Right lung (tissue), 5 donors: ENCODE measurements around the gene MOB3B. TPM values are rescaled to one million over a fixed set of nuclear protein-coding genes. Genes with fewer than 3 reads are reported as not detected.
A peak's percentile ranks its signal among the peaks of the same experiment; 100 is the strongest.

Source experiments
- DNase-seq, 2 donors: peaks; one replicate each; pipeline ENCODE4 v3.0.0-alpha.2; 2013
- polyA plus RNA-seq, 5 donors: library from polyadenylated mRNA; unstranded; fragments of 120-200 nt; gene quantifications; one replicate each; pipeline versions ENCODE4 v1.2.1 to v1.2.3, GENCODE V29; 2013; ENCODE audit warnings: inconsistent platforms in 1 of 5, low replicate concordance in 1 of 5; ENCODE audit not compliant: insufficient read length in 5 of 5, insufficient read depth in 1 of 5

MOB3B gene
- polyA plus RNA-seq, 5 donors, result 13.2 to 19.1 (median 15.8) TPM

DNA sequence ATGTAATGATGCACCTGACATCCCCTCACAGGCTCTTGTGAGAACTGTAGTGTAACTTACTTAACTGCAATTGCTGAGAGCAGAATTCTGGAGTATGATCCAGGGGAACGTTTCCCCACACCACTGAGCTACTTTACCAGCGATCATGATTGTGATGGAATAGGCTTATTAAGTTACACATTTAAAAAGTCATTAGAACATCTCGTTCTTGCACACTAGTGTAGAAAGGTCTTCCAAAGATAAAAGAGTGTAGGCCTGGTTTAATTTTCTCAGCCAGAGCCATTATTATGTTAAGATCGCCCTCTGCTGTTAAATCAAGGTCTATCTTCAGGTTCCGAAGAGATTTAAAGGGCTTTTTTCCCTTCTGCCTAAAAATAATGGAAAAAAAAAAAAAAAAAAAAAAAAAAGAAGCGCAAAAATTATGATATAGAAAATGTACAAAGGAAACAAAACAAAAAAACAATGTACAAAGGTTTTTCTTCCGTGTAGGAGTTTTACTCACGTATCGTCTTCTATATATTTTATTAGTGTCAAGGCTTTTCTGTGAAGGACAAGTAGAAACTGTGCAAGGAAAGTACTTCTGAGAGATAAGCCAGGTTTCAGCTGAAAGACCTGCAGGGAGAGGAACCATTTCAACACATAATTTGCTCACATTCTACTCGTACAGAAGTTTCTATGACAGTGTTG is 18.6 kb upstream of the MOB3B start:
- peak in 1 of 2 donors; percentile 57 for DNase-seq

DNA sequence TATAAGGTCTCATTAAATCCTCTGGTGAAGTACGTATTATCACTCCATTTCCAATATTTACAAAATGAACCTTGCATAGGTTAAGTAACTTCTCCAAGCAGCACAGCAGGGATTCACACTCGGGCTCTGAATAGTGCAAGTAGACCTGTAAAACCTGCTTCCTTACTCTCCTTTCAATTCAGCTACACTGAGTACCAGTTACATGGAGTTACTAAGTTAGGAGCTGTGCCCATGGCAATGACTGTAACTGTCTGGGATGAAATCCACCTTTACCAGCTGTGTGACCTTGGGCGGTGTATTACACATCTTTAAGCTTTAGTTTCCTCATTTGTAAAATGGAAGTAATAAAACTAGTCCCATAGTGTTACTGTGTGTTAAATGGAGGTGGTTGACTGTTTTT is 15.9 kb upstream of the MOB3B start:
- DNase-seq, result no peak

DNA sequence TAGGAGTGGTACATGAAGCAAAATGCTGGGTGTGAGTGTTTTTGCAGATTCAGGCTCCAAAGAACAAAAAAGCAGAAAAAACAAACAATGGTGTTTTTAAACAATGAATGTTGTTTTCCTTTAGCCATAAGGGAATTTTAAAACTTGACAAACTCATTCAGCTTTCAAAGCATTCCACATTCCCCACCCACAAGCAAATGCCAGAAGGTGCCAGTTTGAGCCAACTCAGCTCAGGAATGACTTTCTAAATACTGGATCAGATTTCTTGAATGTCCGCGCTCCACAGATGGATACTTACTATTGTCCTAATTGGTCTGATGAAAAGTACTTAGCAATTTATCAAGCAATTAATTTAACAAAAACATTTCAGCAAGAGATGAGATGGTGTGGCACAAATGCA is 12.9 kb upstream of the MOB3B start:
- no peak for DNase-seq

DNA sequence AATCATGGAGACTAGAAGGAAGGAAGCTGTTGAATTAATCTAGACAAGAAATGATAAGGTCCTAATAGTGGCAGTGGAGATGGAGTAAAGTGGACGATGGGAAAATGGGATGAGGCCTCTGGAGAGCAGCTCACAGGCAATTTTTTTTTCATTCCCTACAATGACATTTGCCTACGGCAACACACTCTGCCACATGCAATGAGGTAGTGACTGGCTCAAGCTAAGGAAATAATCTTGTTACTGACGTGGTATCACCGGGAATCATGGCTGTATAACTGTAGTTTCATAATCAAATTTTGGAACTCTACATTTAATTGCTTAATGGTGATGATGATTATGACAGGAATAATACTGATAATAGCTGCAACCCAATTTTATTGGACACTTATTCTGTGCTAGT is 12.1 kb upstream of the MOB3B start:
- no peak for DNase-seq

DNA sequence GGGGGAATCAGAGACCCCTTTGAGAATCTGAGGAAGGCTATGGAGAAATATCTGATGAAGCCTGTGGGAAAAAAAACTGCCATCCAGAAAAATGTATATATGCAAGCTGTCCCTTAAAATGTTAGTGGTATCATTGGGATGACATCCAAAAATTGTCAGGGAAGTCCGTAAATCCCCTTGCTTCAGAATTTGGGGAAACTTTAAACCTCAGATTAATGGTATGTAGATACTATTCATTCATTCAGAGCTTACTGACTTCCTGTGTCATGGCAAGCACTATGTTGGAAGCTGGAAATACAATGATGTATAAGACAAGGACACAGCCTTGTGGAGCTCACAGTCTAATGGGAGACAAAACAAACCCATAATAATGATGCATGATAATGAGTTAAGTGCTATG is 10.9 kb upstream of the MOB3B start:
- DNase-seq, result no peak

DNA sequence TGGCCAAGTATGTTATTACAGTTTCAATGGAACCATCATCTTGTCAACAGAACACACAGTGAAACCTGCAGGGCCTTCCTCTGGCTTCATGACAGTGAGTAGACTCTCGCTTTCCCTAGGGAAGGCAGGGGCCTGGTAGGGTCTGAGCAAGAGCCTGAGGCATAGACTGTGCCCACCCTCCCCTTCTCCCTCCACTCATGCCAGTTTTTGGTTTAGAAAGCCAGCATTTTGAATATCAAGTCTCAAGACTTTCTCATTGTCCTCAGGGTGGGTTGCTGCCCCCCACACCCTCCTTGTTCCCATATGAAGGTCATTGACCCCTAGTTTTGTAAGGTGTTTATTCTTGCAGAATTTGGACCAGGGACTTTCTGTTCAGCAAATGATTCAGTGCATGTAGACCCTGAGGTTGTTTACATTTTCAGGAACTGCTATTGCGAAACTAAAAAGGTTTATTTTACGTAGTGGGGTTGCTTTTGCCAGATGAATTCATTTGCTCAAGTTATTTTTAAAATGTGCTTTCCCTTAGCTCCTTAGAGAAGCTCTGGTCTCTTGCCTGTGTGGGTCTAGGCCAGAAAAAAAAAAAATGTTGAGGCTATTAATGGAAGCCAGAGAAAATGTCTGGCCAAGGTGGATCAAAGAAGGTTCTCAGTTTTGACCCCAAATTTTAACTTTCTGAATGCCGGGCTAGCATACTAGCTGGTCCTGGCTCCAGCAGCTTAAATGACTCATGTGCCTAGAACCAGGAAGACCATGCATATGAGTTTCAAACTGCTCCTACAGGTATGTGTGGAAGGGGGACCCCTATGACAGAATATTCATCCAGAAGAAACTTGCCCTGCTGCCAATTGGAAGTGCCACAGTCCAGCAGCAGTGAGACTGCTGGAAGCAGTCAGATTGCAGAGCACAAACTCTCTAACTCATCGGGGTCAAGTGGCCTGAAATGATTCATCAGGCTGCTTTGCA is 10.1 kb upstream of the MOB3B start:
- DNase-seq, result peak in 1 of 2 donors; percentile 23

DNA sequence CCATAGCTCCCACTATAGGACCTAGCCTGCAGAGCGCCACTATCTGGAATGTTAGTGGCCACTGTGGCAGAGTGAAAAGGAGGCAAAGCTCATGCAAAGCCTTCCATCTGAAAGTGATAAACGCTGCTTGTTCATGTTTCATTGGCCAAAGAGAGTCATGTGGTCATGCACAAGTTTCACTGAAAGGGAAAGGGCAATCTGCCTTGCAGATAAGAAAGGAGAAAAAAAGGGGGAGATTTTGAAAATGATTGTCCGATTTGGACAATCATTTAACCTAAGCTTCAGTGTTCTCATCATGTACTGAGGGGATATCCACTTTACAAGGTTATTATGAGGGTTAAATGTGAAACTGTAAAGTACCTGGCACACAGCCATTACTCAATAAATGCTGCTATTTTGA is 9.0 kb upstream of the MOB3B start:
- no peak for DNase-seq

DNA sequence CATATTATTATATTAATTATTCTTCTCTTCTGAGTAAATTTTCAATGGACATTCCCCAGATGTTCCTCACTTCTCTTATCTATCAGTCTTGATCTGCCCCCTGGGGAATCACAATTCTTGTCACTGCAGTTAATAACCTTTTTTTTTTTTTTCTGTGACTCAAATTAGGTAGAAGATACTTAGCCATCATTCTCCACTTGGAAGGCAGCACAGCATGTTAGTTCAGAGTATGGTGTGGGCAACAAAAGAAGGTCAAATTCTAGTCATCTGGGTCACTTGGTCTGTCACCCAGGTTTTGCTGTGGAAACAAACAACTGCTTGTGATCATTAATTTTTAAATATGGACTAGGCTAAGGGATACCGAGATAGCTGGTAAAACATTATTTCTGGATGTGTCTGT is 8.1 kb upstream of the MOB3B start:
- DNase-seq, result no peak

DNA sequence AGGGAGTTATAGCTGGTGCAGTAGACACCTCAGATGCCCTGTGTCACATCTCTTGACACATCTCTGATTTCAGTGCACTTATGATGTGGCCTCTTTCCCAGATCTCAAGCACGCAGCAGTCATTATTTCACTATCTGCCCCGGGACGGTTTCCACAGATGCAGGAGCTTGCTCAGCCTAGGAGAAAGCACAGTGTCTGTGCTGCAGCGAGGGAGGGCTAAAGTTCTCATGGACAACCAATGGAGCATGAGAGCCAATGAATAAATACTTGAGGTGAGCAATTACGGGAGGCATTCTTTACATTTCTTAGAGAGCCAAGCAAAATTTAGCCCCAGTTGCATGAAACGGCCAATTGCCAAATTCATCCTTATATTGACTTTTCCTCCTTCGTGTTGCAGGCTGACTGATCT is 7.4 kb upstream of the MOB3B start:
- no peak for DNase-seq

DNA sequence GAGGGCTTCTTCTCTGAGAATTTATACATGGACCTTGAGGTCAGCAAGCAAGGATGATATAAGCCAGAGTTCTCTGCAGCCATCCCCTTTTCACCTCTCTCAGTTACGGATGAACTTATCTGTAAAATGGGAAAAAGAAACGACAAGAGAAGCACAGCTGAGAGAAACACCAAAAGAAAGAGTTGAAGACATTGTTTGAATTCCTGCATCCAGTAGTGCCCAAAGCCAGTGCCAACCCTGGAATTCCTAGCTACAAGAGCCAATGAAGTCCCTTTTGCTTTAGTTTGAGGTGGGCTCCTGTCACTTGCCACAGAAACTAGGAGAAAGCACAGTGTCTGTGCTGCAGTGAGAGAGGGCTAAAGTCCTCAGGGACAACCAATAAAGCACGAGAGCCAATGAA is 6.6 kb upstream of the MOB3B start:
- DNase-seq, result no peak

DNA sequence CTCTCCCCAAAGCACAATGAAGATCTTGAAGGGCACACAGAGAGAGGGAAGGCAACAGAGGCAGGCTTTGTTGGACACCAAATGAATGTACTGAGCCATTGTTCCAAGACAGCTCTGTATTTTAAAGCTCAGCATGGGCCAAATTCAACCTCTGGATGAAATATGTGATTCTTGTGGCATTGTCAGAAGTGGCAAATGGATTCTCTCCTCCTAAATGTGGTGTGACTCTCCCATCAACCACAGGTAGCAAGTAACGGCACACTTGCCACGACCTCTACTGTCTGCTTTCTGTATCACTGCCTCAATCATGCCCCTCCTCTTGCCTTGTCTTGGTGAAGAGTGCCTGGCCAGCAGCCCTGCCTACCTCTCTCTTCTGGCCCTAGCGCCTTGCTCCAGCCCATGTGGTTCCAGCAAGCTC is 6.1 kb upstream of the MOB3B start:
- no peak for DNase-seq

DNA sequence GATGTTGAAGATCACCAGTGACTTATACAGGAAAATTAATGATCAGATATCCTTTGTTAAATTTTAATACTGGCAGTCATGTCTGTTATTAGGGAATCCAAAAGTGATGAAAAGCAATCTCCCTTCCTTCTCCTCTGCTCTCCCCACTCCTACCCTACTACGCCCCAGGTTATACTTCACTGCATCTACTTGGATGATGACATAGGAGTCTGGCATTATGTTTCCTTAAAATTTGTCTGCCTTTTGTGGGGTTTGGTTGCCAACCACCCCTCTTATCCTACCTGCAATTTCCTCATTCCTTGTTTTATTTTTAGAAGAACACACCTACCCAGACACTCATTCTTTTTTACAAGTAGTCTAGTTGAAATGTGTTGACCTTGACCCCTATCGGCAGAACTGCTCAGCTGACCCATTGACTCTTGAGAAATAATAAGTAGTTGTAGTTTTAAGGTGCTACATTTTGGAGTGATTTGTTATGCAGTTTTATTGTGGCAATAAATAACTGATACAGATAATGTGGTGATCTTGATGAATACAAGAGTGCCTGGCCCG is 5.1 kb upstream of the MOB3B start:
- no peak for DNase-seq

DNA sequence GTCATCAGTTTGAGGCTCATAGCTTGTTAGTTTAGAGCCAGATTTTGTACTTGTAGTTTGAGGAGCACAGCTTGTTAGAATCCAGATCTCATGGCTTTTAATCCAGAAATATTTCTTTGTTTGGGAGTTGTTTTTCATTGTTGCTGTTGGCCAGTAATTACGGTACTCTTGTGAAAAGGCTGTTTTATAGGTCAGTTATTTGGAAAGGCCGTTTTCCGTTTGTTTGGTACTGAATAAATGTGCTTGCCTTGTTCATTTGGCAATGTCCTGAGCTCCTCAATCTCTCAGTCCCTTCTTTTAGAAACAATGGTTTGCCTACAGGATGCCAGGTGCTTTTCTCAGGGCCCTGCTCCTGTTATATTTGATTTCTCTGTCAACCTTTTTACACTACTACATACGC is 4.5 kb upstream of the MOB3B start:
- DNase-seq, result no peak

DNA sequence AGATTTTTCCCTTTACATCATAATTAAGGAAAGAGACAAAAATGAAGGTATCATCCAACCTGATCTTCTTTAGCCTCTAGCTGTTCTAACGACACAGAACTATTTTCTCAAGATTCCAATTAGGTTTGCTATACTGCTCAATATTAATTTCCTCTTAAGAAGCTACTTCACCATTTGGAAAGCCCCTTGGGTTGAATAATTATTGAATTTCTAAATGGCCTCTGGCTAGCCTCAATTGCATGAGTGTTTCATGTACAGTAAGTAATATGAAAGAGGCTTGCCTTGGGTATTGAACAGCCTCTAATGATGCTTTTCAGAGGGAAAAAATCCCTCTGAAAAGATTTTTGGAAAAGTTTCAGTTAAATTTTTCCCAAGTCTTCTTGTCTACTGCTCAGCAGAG is 3.7 kb upstream of the MOB3B start:
- DNase-seq, result no peak

DNA sequence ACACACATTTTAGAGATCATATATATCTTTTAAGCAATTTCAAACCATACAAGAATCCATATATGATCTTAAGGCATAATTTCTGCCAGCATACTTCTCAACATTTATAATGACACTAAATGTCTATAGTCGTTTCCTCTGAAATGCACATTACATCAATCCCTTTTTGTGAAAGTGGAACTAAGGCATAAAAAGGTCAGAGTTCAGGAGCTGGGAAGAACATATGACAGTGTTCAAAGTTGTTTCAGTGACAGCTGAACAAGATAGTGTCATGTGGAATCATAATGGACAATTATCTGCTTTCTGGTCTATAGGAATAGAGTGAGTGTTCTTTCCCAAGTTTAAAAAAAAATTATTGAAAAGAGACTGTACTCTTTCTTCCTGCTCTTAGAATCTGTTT is 2.4 kb upstream of the MOB3B start:
- no peak for DNase-seq

DNA sequence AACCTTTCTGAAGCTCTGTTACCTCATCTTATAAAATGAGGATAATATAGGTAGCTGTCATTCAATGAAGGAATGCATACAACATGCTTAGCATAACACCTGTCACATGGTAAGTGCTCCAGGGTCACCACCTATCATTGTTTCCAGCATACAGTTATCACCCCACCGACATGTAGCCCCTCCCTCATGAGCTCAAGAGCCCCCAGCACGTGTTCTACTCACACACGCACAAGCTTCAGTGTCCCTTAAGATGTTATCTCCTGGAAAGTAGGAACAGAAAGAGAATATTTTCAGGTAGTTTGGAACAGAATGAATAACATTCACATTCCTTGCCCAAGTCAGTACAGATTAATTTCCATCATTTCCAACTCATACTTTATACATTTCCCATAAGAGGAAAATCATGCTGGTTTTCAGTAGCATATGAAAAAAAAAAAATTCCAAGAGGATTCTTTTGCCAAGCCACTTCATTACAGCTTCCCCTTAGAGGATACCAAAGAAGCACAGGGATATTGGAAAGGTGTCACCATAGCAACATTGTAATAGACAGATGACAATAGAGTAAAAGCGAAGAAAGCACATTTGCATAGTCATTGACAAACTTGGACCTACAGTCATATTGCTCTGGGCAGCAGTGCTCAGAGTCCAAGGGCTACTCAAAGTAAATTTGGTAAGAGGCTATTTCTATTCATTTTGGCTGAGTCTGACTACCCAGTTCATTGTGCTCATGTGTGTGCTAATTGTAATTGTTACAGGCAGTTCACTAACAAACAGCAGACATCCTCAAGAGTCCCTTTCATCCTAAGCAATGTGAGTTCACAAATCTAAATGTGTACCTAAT is 1.5 kb upstream of the MOB3B start:
- DNase-seq, result no peak

DNA sequence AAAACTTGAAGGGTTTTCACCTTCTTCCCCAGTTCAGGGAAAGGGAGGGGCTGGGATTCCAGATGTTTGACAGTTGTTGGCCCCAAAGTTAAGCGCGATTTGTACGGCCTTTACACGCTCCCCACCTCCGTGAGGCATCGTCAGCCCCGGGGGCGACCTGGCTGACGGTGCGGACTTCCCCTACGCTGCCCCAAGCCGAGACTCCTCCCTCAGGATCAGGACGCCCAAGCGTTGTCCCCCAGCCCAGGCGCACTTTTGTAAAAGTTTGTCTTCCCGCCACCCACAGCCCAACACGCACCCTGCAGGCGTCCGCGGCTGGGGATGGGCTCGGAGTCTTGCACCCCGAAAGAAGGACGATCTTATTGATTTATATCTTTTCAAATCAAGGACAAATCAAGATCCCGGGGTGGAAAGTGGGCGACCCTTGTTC is 713 bp downstream of the MOB3B start:
- peak; percentile 61 to 62 for DNase-seq

DNA sequence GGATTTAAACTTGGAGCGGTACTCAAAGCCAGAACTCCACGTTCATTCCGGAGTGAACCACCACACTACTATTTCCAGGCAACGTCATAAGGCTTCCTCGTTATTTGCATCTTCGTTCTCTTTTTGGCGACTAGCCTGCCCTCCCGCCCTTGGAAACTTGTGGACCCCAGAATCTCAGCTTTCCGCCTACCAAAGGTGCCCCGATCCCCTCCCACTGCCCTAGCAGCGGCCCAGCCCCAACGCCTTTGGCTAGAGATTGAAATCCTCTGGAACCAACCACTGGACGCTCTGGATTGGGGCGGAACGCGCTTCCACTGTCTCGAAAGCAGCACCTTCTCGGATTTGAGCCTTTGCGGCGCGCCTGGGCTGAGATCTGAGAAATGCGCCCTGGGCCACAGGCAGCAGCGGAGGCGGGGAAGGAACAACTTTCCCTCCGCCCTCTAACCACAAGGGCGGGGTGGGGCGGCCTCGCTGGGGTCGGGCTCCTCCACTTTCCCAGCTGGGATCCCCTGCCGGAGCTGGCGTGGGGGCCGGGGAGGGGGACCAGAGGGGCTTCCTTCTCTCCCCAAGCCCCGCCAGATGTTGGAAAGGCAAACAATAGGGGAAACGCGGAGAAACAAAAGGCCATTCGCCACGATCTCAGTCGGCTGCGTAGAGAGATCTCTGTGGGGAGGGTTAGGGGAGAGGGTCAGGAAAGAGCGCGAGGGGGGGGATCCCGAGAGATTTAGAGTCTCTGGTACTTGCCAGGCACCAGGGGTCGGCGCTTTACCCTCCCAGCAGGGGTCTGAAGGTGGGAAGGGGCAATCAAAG is 1.3 kb downstream of the MOB3B start:
- DNase-seq, result peak; percentile 67 to 68

DNA sequence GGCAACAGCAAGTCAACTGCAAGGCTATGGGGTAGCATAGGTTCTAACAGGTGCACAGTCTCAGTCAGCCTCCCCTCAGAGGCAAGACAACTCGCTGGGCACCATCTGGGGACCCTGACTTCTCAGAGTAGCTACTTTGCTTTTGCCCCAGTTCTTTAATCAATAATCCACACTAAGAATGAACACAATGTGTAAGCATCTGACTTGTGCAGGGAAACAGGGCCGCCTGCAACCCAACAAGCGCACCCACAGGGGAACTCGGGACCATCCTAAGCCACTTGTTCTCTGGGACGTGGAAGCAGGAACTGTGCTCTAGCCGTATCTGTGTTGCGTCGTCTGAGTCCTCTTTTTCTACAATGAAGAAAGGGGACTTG is 1.9 kb downstream of the MOB3B start:
- DNase-seq, result no peak

DNA sequence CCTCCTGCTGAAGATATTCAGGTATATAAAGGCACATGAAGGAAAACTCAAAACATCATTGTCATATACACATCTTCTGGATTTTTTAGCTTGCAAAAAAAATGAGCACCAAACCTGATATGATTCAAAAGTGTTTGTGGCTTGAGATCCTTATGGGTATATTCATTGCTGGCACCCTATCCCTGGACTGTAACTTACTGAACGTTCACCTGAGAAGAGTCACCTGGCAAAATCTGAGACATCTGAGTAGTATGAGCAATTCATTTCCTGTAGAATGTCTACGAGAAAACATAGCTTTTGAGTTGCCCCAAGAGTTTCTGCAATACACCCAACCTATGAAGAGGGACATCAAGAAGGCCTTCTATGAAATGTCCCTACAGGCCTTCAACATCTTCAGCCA is 5.4 kb downstream of the MOB3B start, which contains the start of gene IFNK:
Gene IFNK, plus strand, starts transcription at position 55 of the 400 bp plus-strand sequence. Its CDS starts 47 bp downstream, at position 102.
- no peak for DNase-seq

DNA sequence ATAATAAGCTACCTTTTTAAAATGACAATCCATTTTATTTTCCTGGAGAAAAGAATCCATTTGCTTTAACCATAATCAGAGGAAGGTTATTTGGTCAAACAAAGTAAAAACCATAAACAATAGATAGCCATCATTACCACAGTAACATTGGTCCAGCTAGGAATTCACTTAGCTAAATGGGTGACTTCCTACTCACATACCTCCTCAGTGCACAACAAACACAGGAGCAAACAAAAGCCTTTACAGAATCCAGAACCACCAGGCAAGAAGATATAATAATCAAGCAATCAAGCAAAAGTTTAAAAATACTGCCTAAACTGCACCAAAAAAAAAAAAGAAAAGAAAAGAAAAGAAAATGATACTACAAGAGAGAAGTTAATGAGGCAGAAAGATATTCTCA is 6.5 kb downstream of the MOB3B start:
- DNase-seq, result no peak
